Measurements from ENCODE around the gene RAB12. TPM values are rescaled to one million over a fixed set of nuclear protein-coding genes. Genes with fewer than 3 reads are reported as not detected.
"Not testable (repeated sequence)": the region's sequence is repeated elsewhere in the genome, so short reads cannot be mapped to it uniquely, and the experiment has no call there.

RAB12 gene
- total RNA-seq, 6 experiments from 2014 or later = 34.1 to 38.0 (median 36.4) TPM

DNA sequence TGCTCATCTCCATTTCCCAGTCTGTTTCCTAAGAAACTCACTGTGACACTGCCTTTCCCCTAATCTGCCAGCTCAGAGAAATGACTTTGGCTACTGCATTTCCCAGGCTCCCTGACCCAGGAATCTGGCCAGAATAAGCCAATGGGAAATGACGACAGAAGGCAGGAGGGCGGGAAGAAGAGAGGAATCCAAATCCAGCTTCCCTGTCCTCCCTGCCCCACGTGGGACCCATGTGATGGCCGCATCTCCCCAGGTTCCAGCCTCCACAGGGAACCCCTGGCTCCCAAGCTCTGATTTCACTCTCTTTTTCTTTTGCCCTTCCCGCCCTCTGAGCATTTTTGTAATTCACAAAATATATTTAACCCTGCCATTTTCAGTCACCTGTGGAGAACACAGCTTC is 37.8 kb upstream of the RAB12 start:
- DNase-seq = no peak
- H3K4me1 Mint-ChIP-seq (ENCODE audit: low read depth) = no peaks in the 10 kb centered on the region
- no peaks in the 10 kb centered on the region for H3K36me3 Mint-ChIP-seq (ENCODE audit: low read depth)
- no peak overlapping the region for H3K4me3 Mint-ChIP-seq
- no peaks in the 10 kb centered on the region for H3K9me3 Mint-ChIP-seq
- H3K27ac Mint-ChIP-seq = no peak overlapping the region
- peaks cover 24% of the 10 kb centered on the region for H3K27me3 Mint-ChIP-seq (ENCODE audit: insufficient read depth)
- TF ChIP-seq, protein P1, sequence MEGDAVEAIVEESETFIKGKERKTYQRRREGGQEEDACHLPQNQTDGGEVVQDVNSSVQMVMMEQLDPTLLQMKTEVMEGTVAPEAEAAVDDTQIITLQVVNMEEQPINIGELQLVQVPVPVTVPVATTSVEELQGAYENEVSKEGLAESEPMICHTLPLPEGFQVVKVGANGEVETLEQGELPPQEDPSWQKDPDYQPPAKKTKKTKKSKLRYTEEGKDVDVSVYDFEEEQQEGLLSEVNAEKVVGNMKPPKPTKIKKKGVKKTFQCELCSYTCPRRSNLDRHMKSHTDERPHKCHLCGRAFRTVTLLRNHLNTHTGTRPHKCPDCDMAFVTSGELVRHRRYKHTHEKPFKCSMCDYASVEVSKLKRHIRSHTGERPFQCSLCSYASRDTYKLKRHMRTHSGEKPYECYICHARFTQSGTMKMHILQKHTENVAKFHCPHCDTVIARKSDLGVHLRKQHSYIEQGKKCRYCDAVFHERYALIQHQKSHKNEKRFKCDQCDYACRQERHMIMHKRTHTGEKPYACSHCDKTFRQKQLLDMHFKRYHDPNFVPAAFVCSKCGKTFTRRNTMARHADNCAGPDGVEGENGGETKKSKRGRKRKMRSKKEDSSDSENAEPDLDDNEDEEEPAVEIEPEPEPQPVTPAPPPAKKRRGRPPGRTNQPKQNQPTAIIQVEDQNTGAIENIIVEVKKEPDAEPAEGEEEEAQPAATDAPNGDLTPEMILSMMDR (IDR thresholded peaks at IDR 0.05) = no peak

GRCh38 chr18:8573766-8574165 is 35.5 kb upstream of the RAB12 start:
- not testable (repeated sequence) for H3K27ac Mint-ChIP-seq; DNase-seq; H3K9me3 Mint-ChIP-seq; H3K36me3 Mint-ChIP-seq (ENCODE audit: low read depth); H3K4me1 Mint-ChIP-seq (ENCODE audit: low read depth); H3K4me3 Mint-ChIP-seq
- peaks cover 17% of the 10 kb centered on the region for H3K27me3 Mint-ChIP-seq (ENCODE audit: insufficient read depth)

- Mint-ChIP-seq H3K27ac (no peak overlapping the region), H3K36me3 (ENCODE audit: low read depth) (peaks cover 2% of the 10 kb centered on the region), H3K4me3 (no peak overlapping the region), H3K4me1 (ENCODE audit: low read depth) (no peaks in the 10 kb centered on the region), H3K27me3 (ENCODE audit: insufficient read depth) (peaks cover 61% of the 10 kb centered on the region), H3K9me3 (peaks cover under 1% of the 10 kb centered on the region)
- TF ChIP-seq, protein P1 (IDR thresholded peaks at IDR 0.05) = no peak
- DNase-seq = no peak
These were observed 24.4 kb upstream of the RAB12 start for GRCh38 chr18:8584798-8585197.

DNA sequence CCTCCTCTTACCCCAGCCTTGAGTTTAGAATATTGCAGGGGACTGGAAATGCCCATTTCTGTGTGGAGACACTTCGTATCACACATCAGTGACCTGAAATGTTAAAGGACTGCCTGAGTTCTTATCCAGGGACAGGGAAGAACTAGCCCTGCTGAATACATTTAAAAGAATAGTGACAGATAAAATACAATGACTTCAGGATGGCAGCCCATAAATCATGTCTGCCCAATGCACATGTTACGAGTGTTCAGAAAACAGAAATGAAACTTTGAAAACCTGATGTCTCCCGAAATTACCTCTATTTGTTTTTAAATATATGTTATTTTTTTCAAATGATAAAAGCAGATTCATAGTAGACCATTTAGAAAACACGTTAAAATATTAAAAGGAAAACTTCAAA is 22.3 kb upstream of the RAB12 start:
- Mint-ChIP-seq H3K4me1 (ENCODE audit: low read depth) (no peaks in the 10 kb centered on the region), H3K9me3 (peaks cover 7% of the 10 kb centered on the region), H3K27me3 (ENCODE audit: insufficient read depth) (peaks cover 55% of the 10 kb centered on the region), H3K4me3 (no peak overlapping the region), H3K36me3 (ENCODE audit: low read depth) (peaks cover 8% of the 10 kb centered on the region), H3K27ac (no peak overlapping the region)
- TF ChIP-seq, protein P1 (IDR thresholded peaks at IDR 0.05) = no peak
- DNase-seq = no peak

GRCh38 chr18:8595445-8595844 is 13.8 kb upstream of the RAB12 start:
- Mint-ChIP-seq H3K9me3 (peaks cover under 1% of the 10 kb centered on the region; the same call in 1 of the 2 replicates), H3K4me3 (no peak overlapping the region), H3K4me1 (ENCODE audit: low read depth) (no peaks in the 10 kb centered on the region), H3K27me3 (ENCODE audit: insufficient read depth) (peaks cover 29% of the 10 kb centered on the region), H3K27ac (no peak overlapping the region), H3K36me3 (ENCODE audit: low read depth) (no peaks in the 10 kb centered on the region)
- DNase-seq = no peak
- TF ChIP-seq, protein P1 (IDR thresholded peaks at IDR 0.05) = no peak

GRCh38 chr18:8601277-8602032 is 7.8 kb upstream of the RAB12 start:
- Mint-ChIP-seq H3K36me3 (ENCODE audit: low read depth) (no peaks in the 10 kb centered on the region), H3K27me3 (ENCODE audit: insufficient read depth) (peaks cover 29% of the 10 kb centered on the region), H3K9me3 (no peaks in the 10 kb centered on the region), H3K4me3 (no peak overlapping the region), H3K27ac (no peak overlapping the region), H3K4me1 (ENCODE audit: low read depth) (peaks cover 6% of the 10 kb centered on the region)
- TF ChIP-seq, protein P1 (IDR thresholded peaks at IDR 0.05) = no peak
- no peak for DNase-seq

All from HFFc6 (cell line).